ENCODE measurements around the gene CEBPA.

DNA sequence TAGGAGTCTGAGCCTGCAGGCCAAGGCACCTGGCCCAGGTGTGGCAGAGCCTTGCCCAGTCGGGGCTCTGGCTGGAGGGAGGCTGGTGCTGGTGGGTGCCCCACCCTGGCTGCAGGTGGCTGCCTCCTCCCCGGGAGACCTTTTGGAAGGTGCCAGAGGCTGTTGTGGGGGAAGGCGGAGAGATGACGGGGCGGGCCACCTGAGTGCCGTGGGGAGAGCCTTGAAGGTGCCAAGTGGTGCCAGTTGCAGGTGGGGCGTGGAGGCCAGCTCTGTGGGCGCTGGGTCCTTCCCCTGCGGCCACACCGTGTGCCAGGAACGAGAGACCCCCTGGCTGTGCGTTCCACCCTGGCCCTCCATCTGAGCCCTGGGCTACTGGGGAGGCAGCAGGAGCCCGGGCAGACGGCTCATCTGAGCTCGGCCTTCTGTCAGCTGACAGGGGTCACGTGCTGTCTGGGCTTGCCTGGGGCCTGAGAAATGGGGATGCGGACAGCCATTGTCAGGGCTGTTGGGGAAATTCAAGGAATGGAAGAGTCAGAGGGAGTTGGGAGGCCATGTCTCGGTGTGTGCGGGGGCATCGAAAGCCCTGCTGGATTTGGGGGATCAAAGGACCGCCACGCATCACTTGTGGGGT is 20.9 kb downstream of the CEBPA start:
- no peak for TF ChIP-seq EZH2 (IDR thresholded peaks at IDR 0.05; ENCODE audit: borderline replicate concordance, insufficient read depth, low read depth, low read length, poor library complexity, severe bottlenecking)
- no peak for TF ChIP-seq CTCF (IDR thresholded peaks at IDR 0.05)

Data from B cell (primary cell).